GM18511 (cell line): ENCODE measurements around the gene MPRIP.

Experiments
- ATAC-seq: cut with Tn5 transposase; IDR thresholded peaks from one replicate; pipeline ENCODE4 v1.9.1; 2021; ENCODE audit warnings: mild to moderate bottlenecking, moderate library complexity; ENCODE audit not compliant: unreplicated experiment

Gene MPRIP

GRCh38 chr17:17050346-17051345 lies 8.4 kb downstream of the MPRIP start:
- no peak for ATAC-seq

GRCh38 chr17:17051380-17051779 lies 9.1 kb downstream of the MPRIP start:
- no peak for ATAC-seq

- ATAC-seq: no peak
These were observed 9.7 kb downstream of the MPRIP start for GRCh38 chr17:17051791-17052461.

GRCh38 chr17:17052462-17053221 lies 10.4 kb downstream of the MPRIP start:
- ATAC-seq: no peak

GRCh38 chr17:17053446-17054379 lies 11.5 kb downstream of the MPRIP start:
- ATAC-seq: no peak

GRCh38 chr17:17054636-17055035 lies 12.4 kb downstream of the MPRIP start:
- ATAC-seq: no peak

GRCh38 chr17:17055286-17056155 lies 13.3 kb downstream of the MPRIP start:
- ATAC-seq: no peak

- no peak for ATAC-seq
These were observed 13.9 kb downstream of the MPRIP start for GRCh38 chr17:17056156-17056539.

GRCh38 chr17:17057057-17057551 lies 14.8 kb downstream of the MPRIP start:
- ATAC-seq: no peak

- ATAC-seq: no peak
These were observed 16.0 kb downstream of the MPRIP start for GRCh38 chr17:17058304-17058703.

GRCh38 chr17:17059301-17059890 lies 17.1 kb downstream of the MPRIP start:
- no peak for ATAC-seq

GRCh38 chr17:17060001-17060922 lies 18.0 kb downstream of the MPRIP start:
- no peak for ATAC-seq

GRCh38 chr17:17060930-17061329 lies 18.7 kb downstream of the MPRIP start:
- ATAC-seq: no peak

- ATAC-seq: no peak
These were observed 19.3 kb downstream of the MPRIP start for GRCh38 chr17:17061516-17061915.

GRCh38 chr17:17062356-17062755 lies 20.1 kb downstream of the MPRIP start:
- no peak for ATAC-seq

GRCh38 chr17:17062866-17063265 lies 20.6 kb downstream of the MPRIP start:
- no peak for ATAC-seq

- no peak for ATAC-seq
These were observed 21.4 kb downstream of the MPRIP start for GRCh38 chr17:17063546-17064122.
